ENCODE measurements around the gene BRSK2.

GRCh38 chr11:1396375-1396841, 6.7 kb downstream of the BRSK2 start:
- TF ChIP-seq, protein P1, sequence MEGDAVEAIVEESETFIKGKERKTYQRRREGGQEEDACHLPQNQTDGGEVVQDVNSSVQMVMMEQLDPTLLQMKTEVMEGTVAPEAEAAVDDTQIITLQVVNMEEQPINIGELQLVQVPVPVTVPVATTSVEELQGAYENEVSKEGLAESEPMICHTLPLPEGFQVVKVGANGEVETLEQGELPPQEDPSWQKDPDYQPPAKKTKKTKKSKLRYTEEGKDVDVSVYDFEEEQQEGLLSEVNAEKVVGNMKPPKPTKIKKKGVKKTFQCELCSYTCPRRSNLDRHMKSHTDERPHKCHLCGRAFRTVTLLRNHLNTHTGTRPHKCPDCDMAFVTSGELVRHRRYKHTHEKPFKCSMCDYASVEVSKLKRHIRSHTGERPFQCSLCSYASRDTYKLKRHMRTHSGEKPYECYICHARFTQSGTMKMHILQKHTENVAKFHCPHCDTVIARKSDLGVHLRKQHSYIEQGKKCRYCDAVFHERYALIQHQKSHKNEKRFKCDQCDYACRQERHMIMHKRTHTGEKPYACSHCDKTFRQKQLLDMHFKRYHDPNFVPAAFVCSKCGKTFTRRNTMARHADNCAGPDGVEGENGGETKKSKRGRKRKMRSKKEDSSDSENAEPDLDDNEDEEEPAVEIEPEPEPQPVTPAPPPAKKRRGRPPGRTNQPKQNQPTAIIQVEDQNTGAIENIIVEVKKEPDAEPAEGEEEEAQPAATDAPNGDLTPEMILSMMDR (IDR thresholded peaks at IDR 0.05 in 4 of 5, conservative IDR thresholded peaks at IDR 0.05 in 1 of 5), result no peak
- no peak for TF ChIP-seq POLR2A (IDR thresholded peaks at IDR 0.05)
